IMR-90 (cell line): ENCODE results near the gene PRMT7. TPM values are rescaled to one million over a fixed set of nuclear protein-coding genes. Genes with fewer than 3 reads are reported as not detected.

ENCODE experiments used
- ATAC-seq: fragments of 200-7000 bp; cut with Tn5 transposase; 2 replicates; pipeline ENCODE4 v1.9.1; 2020; ENCODE audit warnings: low read depth, mild to moderate bottlenecking, moderate library complexity
- BruUV-seq: library from RNA; stranded (reverse); fragments of 400-500 nt; replicated peaks from 2 replicates; lab custom pipeline; 2021; lab: Mats Ljungman, UMichigan
- CTCF ChIA-PET: fragments of 300-600 bp; formaldehyde crosslinking; extraction: SDS; loops from one replicate; lab custom pipeline; 2021; ENCODE audit warnings: antibody characterized with exemption; lab: Yijun Ruan, JAX
- POLR2A ChIA-PET: fragments of 300-600 bp; sonication (Branson Sonifier 250); formaldehyde crosslinking; loops from one replicate; lab custom pipeline; 2022; ENCODE audit warnings: antibody characterized with exemption; ENCODE audit not compliant: unreplicated experiment; lab: Charles Lee
- DNase-seq: peaks from one replicate; pipeline ENCODE4 v3.0.0; 2013
- H2AFZ ChIP-seq: replicated peaks from 2 replicates; pipeline ENCODE3; 2013; ENCODE audit warnings: low read length, mild to moderate bottlenecking; ENCODE audit not compliant: poor library complexity
- H2AK5ac ChIP-seq: 2 replicates; pipeline ENCODE4 v1.6.1; 2013; ENCODE audit warnings: low read depth, low read length, inconsistent platforms
- H2AK9ac ChIP-seq: replicated peaks from 2 replicates; pipeline ENCODE3; 2013; ENCODE audit warnings: mild to moderate bottlenecking, low read depth, low read length, moderate library complexity; ENCODE audit not compliant: poor library complexity
- H2BK120ac ChIP-seq: 2 replicates; pipeline ENCODE4 v1.6.1; 2013; ENCODE audit warnings: low read depth, low read length, inconsistent platforms
- H2BK15ac ChIP-seq: 3 replicates; pipeline ENCODE4 v1.6.1; 2013; ENCODE audit warnings: low read depth, low read length, inconsistent platforms
- H2BK20ac ChIP-seq: 2 replicates; pipeline ENCODE4 v1.6.1; 2013; ENCODE audit warnings: low read depth, mild to moderate bottlenecking, inconsistent platforms, low read length, moderate library complexity
- H2BK5ac ChIP-seq: 2 replicates; pipeline ENCODE4 v1.6.1; 2013; ENCODE audit warnings: mild to moderate bottlenecking, low read depth, low read length, inconsistent platforms; ENCODE audit not compliant: poor library complexity, severe bottlenecking
- H3K14ac ChIP-seq: replicated peaks from 2 replicates; pipeline ENCODE4 v1.6.1; 2013; ENCODE audit warnings: low read depth, low read length, inconsistent platforms
- H3K18ac ChIP-seq: 2 replicates; pipeline ENCODE4 v1.6.1; 2013; ENCODE audit warnings: low read depth, low read length, control low read depth
- H3K23ac ChIP-seq: 2 replicates; pipeline ENCODE4 v1.6.1; 2013; ENCODE audit warnings: low read depth, low read length, inconsistent platforms
- H3K27ac ChIP-seq: 2 replicates; pipeline ENCODE4 v1.5.1; 2013; ENCODE audit warnings: mild to moderate bottlenecking, control low read depth, low read length; ENCODE audit not compliant: insufficient read depth
- H3K27me3 ChIP-seq: 2 replicates; pipeline ENCODE4 v1.6.1; 2013; ENCODE audit warnings: low read length; ENCODE audit not compliant: control insufficient read depth, insufficient read depth
- H3K36me3 ChIP-seq: 2 replicates; pipeline ENCODE4 v1.6.1; 2013; ENCODE audit warnings: low read length, mixed read lengths; ENCODE audit not compliant: control insufficient read depth, insufficient read depth
- H3K4ac ChIP-seq: 2 replicates; pipeline ENCODE4 v1.6.1; 2013; ENCODE audit warnings: low read depth, low read length, inconsistent platforms
- H3K4me1 ChIP-seq: 2 replicates; pipeline ENCODE4 v1.6.1; 2013; ENCODE audit warnings: low read length, mixed read lengths; ENCODE audit not compliant: control insufficient read depth, insufficient read depth
- H3K4me2 ChIP-seq: 2 replicates; pipeline ENCODE4 v1.6.1; 2013; ENCODE audit warnings: low read depth, mild to moderate bottlenecking, control low read depth, low read length, moderate library complexity
- H3K4me3 ChIP-seq: 2 replicates; pipeline ENCODE4 v1.5.1; 2013; ENCODE audit warnings: low read depth, mild to moderate bottlenecking, control low read depth, low read length, moderate library complexity; ENCODE audit not compliant: insufficient read depth
- H3K56ac ChIP-seq: 2 replicates; pipeline ENCODE4 v1.6.1; 2013; ENCODE audit warnings: low read length, inconsistent platforms; ENCODE audit not compliant: insufficient read depth; ENCODE audit errors: extremely low read depth
- H3K79me1 ChIP-seq, 2 experiments: 2 replicates each; pipeline ENCODE4 v1.6.1; 2013; ENCODE audit warnings: low read length in 2 of 2, inconsistent platforms in 1 of 2, low read depth in 1 of 2
- H3K9ac ChIP-seq: 2 replicates; pipeline ENCODE4 v1.6.1; 2013; ENCODE audit warnings: low read depth, low read length, control low read depth
- H3K9me1 ChIP-seq: 2 replicates; pipeline ENCODE4 v1.6.1; 2013; ENCODE audit warnings: low read length, inconsistent platforms; ENCODE audit not compliant: insufficient read depth
- H3K9me3 ChIP-seq: 2 replicates; pipeline ENCODE4 v1.6.1; 2013; ENCODE audit warnings: low read length; ENCODE audit not compliant: control insufficient read depth, insufficient read depth
- H4K20me1 ChIP-seq: 2 replicates; pipeline ENCODE4 v1.6.1; 2013; ENCODE audit warnings: low read length, inconsistent platforms; ENCODE audit not compliant: insufficient read depth
- H4K5ac ChIP-seq: 2 replicates; pipeline ENCODE4 v1.6.1; 2013; ENCODE audit warnings: mild to moderate bottlenecking, low read depth, low read length, control low read depth
- H4K8ac ChIP-seq, 2 experiments: 2 replicates each; pipeline ENCODE4 v1.6.1; 2013; ENCODE audit warnings: low read depth in 2 of 2, low read length in 2 of 2, control low read depth in 1 of 2, inconsistent platforms in 1 of 2
- H4K91ac ChIP-seq: 2 replicates; pipeline ENCODE4 v1.6.1; 2013; ENCODE audit warnings: low read depth, low read length, inconsistent platforms; ENCODE audit not compliant: insufficient read depth
- BHLHE40 ChIP-seq: fragments of 150-350 bp; IDR thresholded peaks from 2 replicates; pipeline ENCODE4 v1.6.1; 2016; ENCODE audit warnings: mild to moderate bottlenecking, low read depth, low read length
- CHD1 ChIP-seq: IDR thresholded peaks from 2 replicates; pipeline ENCODE4 v1.6.1; 2012; ENCODE audit warnings: low read depth, low read length, improper control_type of control experiment
- FOS ChIP-seq: fragments of 150-350 bp; IDR thresholded peaks from 2 replicates; pipeline ENCODE4 v1.6.1; 2016; ENCODE audit warnings: low read depth, low read length
- MAFK ChIP-seq: IDR thresholded peaks from 2 replicates; pipeline ENCODE4 v1.6.1; 2012; ENCODE audit warnings: low read depth, low read length, improper control_type of control experiment
- MAZ ChIP-seq: IDR thresholded peaks from 2 replicates; pipeline ENCODE4 v1.6.1; 2012; ENCODE audit warnings: low read depth, mild to moderate bottlenecking, low read length, improper control_type of control experiment, moderate library complexity, borderline replicate concordance
- MXI1 ChIP-seq: IDR thresholded peaks from 2 replicates; pipeline ENCODE4 v1.6.1; 2012; ENCODE audit warnings: low read depth, mild to moderate bottlenecking, low read length, moderate library complexity, borderline replicate concordance
- NFE2L2 ChIP-seq: fragments of 150-350 bp; IDR thresholded peaks from 2 replicates; pipeline ENCODE4 v1.6.1; 2016; ENCODE audit warnings: low read depth, mild to moderate bottlenecking, low read length
- POLR2A ChIP-seq: IDR thresholded peaks from 2 replicates; pipeline ENCODE4 v1.6.1; 2012; ENCODE audit warnings: mild to moderate bottlenecking, low read depth, low read length
- RAD21 ChIP-seq: IDR thresholded peaks from 2 replicates; pipeline ENCODE4 v1.6.1; 2012; ENCODE audit warnings: low read length, improper control_type of control experiment
- WGBS, 2 experiments: methylation state at CpG; one replicate each; pipeline versions ENCODE4 v1.1.5 to v1.1.7; 2013; ENCODE audit warnings: missing lambda C conversion rate in 2 of 2; ENCODE audit not compliant: insufficient read length in 1 of 2; ENCODE audit errors: extremely low coverage in 2 of 2; 5-methylcytosine and 5-hydroxymethylcytosine counted together
- dilution Hi-C: fragments of 300-500 bp; cut with HindIII; formaldehyde crosslinking; loops from one replicate; pipeline ENCODE4 v1.14.3; 2018; ENCODE audit warnings: low sequenced_read_pairs; ENCODE audit not compliant: unreplicated experiment
- in situ Hi-C: fragments of 300-500 bp; cut with MboI; formaldehyde crosslinking; loops from 3 replicates; pipeline ENCODE4 v1.14.3; 2019; ENCODE audit warnings: low sequenced_read_pairs, inconsistent platforms, mixed read lengths
- intact Hi-C: fragments of 100-400 bp; cut with micrococcal nuclease; formaldehyde crosslinking; loops from 2 replicates; pipeline ENCODE4 v1.10.0; 2022
- polyA plus RNA-seq, 3 experiments: library from polyadenylated mRNA; depleted of rRNA; stranded (reverse); fragments of >200 nt; gene quantifications; 2 replicates each; pipeline ENCODE4 v1.2.3, GENCODE V29; 2012; ENCODE audit warnings: low replicate concordance in 1 of 3
- total RNA-seq: library from RNA; depleted of rRNA; stranded (reverse); fragments of >200 nt; gene quantifications from 2 replicates; pipeline ENCODE4 v1.2.3, GENCODE V29; 2012
- TF ChIP-seq, protein P1 (sequence below): conservative IDR thresholded peaks from 2 replicates; pipeline ENCODE4 v1.5.1; 2012; ENCODE audit warnings: mild to moderate bottlenecking, low read depth, low read length, improper control_type of control experiment
- TF ChIP-seq, protein P2 (sequence below): fragments of 150-350 bp; IDR thresholded peaks from 2 replicates; pipeline ENCODE4 v1.6.1; 2017; ENCODE audit warnings: mild to moderate bottlenecking, antibody characterized with exemption, low read length, low read depth

Gene PRMT7
- total and polyA plus RNA-seq, 2 of the 4 experiments (the other 2 are of a cell fraction) = 63.1 to 68.6 TPM

DNA sequence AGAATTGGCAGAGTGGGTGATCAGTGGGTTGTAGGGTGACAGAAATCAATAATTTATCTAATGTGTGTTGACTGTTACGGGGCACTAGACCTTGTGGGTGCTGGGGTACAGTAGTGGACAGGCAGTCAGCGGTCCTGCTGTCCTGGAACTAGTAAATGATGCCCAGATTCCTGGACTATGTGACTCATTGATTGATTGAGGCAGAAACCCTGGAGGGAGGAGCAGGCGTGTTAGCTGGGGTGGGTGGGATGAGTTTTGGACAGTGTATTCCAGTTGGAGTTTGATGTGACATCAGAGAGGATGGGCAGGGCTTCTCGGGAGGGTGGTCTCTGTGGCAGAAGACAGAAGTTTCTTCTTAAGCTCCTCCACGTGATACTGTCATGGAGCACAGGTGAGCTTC, 24.4 kb downstream of the PRMT7 start:
- no peak overlapping the region for H3K27ac ChIP-seq
- ATAC-seq = no peak

More for the DNA sequence above, 24.4 kb downstream of the PRMT7 start:
- H3K4me2 ChIP-seq = no peak overlapping the region
- BruUV-seq = no TSS peak
- H3K9me3 ChIP-seq = no peaks in the 10 kb centered on the region
- ChIA-PET POLR2A (no interaction called here), CTCF (interaction anchor here (0.6 to 1.6 kb wide), 2 partner anchors 71 to 169 kb away, joined by 3 read pairs; no protein-coding TSS in a partner anchor)
- no peak overlapping the region for H4K5ac ChIP-seq
- H3K27me3 ChIP-seq = no peaks in the 10 kb centered on the region
- H2BK120ac ChIP-seq = no peak overlapping the region
- no peak overlapping the region for H3K4me3 ChIP-seq
- no peak overlapping the region for H3K23ac ChIP-seq
- dilution Hi-C loops = no loop called here
- peak; percentile 42 for DNase-seq
- H2BK15ac ChIP-seq = no peak overlapping the region
- 100% methylated on average over 2 of the region's 5 CpGs; no CpG with 5 or more reads in 1 of the 2 experiments for WGBS, 2 experiments
- in situ Hi-C loops = no loop called here
- H2BK20ac ChIP-seq = no peak overlapping the region
- no peak overlapping the region for H3K14ac ChIP-seq
- intact Hi-C loops = no loop called here
- no peak overlapping the region for H2AK9ac ChIP-seq
- no peak overlapping the region for H3K9ac ChIP-seq
- no peak overlapping the region for H2BK5ac ChIP-seq
- TF ChIP-seq MXI1 (no peak), FOS (no peak), MAZ (no peak), BHLHE40 (no peak), RAD21 (no peak), MAFK (no peak), NFE2L2 (no peak), POLR2A (no peak), CHD1 (no peak)
- TF ChIP-seq, protein P1, sequence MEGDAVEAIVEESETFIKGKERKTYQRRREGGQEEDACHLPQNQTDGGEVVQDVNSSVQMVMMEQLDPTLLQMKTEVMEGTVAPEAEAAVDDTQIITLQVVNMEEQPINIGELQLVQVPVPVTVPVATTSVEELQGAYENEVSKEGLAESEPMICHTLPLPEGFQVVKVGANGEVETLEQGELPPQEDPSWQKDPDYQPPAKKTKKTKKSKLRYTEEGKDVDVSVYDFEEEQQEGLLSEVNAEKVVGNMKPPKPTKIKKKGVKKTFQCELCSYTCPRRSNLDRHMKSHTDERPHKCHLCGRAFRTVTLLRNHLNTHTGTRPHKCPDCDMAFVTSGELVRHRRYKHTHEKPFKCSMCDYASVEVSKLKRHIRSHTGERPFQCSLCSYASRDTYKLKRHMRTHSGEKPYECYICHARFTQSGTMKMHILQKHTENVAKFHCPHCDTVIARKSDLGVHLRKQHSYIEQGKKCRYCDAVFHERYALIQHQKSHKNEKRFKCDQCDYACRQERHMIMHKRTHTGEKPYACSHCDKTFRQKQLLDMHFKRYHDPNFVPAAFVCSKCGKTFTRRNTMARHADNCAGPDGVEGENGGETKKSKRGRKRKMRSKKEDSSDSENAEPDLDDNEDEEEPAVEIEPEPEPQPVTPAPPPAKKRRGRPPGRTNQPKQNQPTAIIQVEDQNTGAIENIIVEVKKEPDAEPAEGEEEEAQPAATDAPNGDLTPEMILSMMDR = no peak
- TF ChIP-seq, protein P2, sequence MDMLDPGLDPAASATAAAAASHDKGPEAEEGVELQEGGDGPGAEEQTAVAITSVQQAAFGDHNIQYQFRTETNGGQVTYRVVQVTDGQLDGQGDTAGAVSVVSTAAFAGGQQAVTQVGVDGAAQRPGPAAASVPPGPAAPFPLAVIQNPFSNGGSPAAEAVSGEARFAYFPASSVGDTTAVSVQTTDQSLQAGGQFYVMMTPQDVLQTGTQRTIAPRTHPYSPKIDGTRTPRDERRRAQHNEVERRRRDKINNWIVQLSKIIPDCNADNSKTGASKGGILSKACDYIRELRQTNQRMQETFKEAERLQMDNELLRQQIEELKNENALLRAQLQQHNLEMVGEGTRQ = no peak
- H3K36me3 ChIP-seq = peaks cover 32% of the 10 kb centered on the region
- no peak overlapping the region for H2AFZ ChIP-seq
- H3K4me1 ChIP-seq = peaks cover 13% of the 10 kb centered on the region
- H3K18ac ChIP-seq = no peak overlapping the region
- H3K4ac ChIP-seq = no peak overlapping the region
- H3K9me1 ChIP-seq = peaks cover 13% of the 10 kb centered on the region
- H4K91ac ChIP-seq = no peak overlapping the region
- H3K79me1 ChIP-seq = peaks cover 0 to 16% of the 10 kb centered on the region in 2 experiments; a peak in 2 of 4 replicates
- H2AK5ac ChIP-seq = no peak overlapping the region
- peaks cover 6% of the 10 kb centered on the region; the same call in 1 of the 2 replicates for H4K20me1 ChIP-seq
- H4K8ac ChIP-seq = no peak overlapping the region
- no peak overlapping the region; the same call in 1 of the 2 replicates for H3K56ac ChIP-seq
